Right cardiac atrium (tissue), 5 donors: ENCODE measurements around the gene NCAPH2. TPM values are rescaled to one million over a fixed set of nuclear protein-coding genes. Genes with fewer than 3 reads are reported as not detected.

Experiments
- ATAC-seq, 2 donors: fragments of 200-7000 bp; cut with Tn5 transposase; one replicate each; pipeline versions ENCODE4 v1.8.0 to v1.9.1; 2020; ENCODE audit warnings: moderate library complexity in 2 of 2, mild to moderate bottlenecking in 1 of 2
- DNase-seq, 3 donors: peaks; one replicate each; pipeline ENCODE4 v3.0.0-alpha.2; 2020
- H3K27ac ChIP-seq: one replicate; pipeline ENCODE4 v1.5.1; 2013; ENCODE audit warnings: mild to moderate bottlenecking, low read length, control low read depth, moderate library complexity
- H3K27me3 ChIP-seq: one replicate; pipeline ENCODE4 v1.6.1; 2013; ENCODE audit not compliant: control insufficient read depth, insufficient read depth
- H3K4me1 ChIP-seq: one replicate; pipeline ENCODE4 v1.6.1; 2013; ENCODE audit warnings: low read length; ENCODE audit not compliant: control insufficient read depth, insufficient read depth
- H3K4me3 ChIP-seq: one replicate; pipeline ENCODE4 v1.5.1; 2013; ENCODE audit warnings: low read length, control low read depth
- H3K9me3 ChIP-seq: one replicate; pipeline ENCODE4 v1.6.1; 2013; ENCODE audit warnings: low read length; ENCODE audit not compliant: control insufficient read depth
- WGBS: extraction: QIAGEN DNeasy Blood & Tissue Kit; methylation state at CpG from one replicate; pipeline ENCODE4 v1.1.7; 2013; 5-methylcytosine and 5-hydroxymethylcytosine counted together
- intact Hi-C, 4 donors: fragments of 100-400 bp; cut with DNase I; formaldehyde crosslinking; loops; one replicate each; pipeline versions ENCODE4 v1.11.0 to v1.14.0; 2022 to 2023
- polyA plus RNA-seq: library from polyadenylated mRNA; stranded (reverse); fragments of 200-250 nt; gene quantifications from one replicate; pipeline ENCODE4 v1.2.3, GENCODE V29; 2013
- total RNA-seq, 4 donors: library from RNA; stranded (reverse); fragmentation: NEBNext Ultra II Directional; extraction: Animal tissue kit (Norgen Biotek cat#: 25700); gene quantifications; one replicate each; pipeline ENCODE4 v1.2.1, GENCODE V29; 2021
- donor health status: healthy with polysubstance abuse.
- donor health status: DM: no; HTN: yes; CAD: no.
- donor health status: DM: no; HTN: no; CAD: no.
- donor health status: DM: no; HTN: yes; CAD: no; lungs with severe emphysema.
- donor health status: DM: yes; HTN: yes; CAD: no.

The NCAPH2 gene
- total and polyA plus RNA-seq, 5 donors: 23.3 to 35.0 (median 28.9) TPM

GRCh38 chr22:50561401-50562358 is 53.7 kb downstream of the NCAPH2 start:
- no peak overlapping the region for H3K27ac ChIP-seq
- H3K27me3 ChIP-seq: no peaks in the 10 kb centered on the region
- ATAC-seq (no peak), DNase-seq (peak in 1 of 3 donors; percentile 74)
- H3K4me1 ChIP-seq: peaks cover 3% of the 10 kb centered on the region
- no peak overlapping the region for H3K4me3 ChIP-seq
- H3K9me3 ChIP-seq: no peaks in the 10 kb centered on the region
- intact Hi-C loops: no loop called here
- 77% methylated on average over 31 of the region's 34 CpGs for WGBS

- Histone ChIP-seq H3K27ac (peak within 1 kb of the TSS; percentile 91), H3K27me3 (no peaks in the 10 kb centered on the region), H3K9me3 (no peaks in the 10 kb centered on the region), H3K4me3 (peak within 1 kb of the TSS; percentile 74), H3K4me1 (peaks cover 3% of the 10 kb centered on the region)
- peak; percentile 95 to 97 for ATAC-seq
- intact Hi-C loops: no loop called here
- WGBS: 7% methylated on average over 60 of the region's 61 CpGs
- DNase-seq: peak; percentile 97 to 99 (median 99)
These were observed 54.7 kb downstream of the NCAPH2 start, which contains the start of gene SYCE3 for GRCh38 chr22:50562523-50563412. Gene SYCE3, minus strand, starts transcription at chr22:50562919. Its CDS starts 6,514 bp downstream, at chr22:50556405.

GRCh38 chr22:50563413-50564160 is 55.6 kb downstream of the NCAPH2 start:
- DNase-seq: peak in 1 of 3 donors; percentile 67
- peak in 1 of 2 donors; percentile 25 for ATAC-seq
- Histone ChIP-seq H3K27ac (peak overlapping the region; percentile 91), H3K9me3 (no peaks in the 10 kb centered on the region), H3K27me3 (no peaks in the 10 kb centered on the region), H3K4me3 (peak overlapping the region; percentile 74), H3K4me1 (peaks cover 3% of the 10 kb centered on the region)
- WGBS: 26% methylated on average over 17 of the region's 17 CpGs
- intact Hi-C loops: no loop called here

DNA sequence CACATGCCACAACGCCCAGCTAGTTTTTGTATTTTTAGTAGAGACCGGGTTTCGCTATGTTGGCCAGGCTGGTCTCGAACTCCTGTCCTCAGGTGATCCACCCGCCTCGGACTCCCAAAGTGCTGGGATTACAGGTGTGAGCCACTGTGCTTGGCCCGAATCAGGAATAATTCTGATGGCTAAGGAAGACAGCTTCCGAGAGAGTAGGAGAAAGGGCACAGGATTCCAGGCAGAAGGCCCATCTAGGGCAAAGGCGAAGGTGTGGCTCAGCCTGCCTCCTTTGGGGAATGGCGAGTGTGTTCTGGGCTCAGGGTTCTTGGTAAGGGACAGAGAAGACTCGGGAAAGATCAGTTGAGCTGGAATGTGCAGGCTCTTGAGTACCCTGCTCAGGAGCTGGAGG is 56.3 kb downstream of the NCAPH2 start:
- intact Hi-C loops: no loop called here
- no peak for ATAC-seq
- Histone ChIP-seq H3K4me3 (no peak overlapping the region), H3K9me3 (no peaks in the 10 kb centered on the region), H3K27ac (peak overlapping the region; percentile 42), H3K4me1 (peaks cover 3% of the 10 kb centered on the region), H3K27me3 (no peaks in the 10 kb centered on the region)
- 90% methylated on average over 11 of the region's 11 CpGs for WGBS
- DNase-seq: peak in 1 of 3 donors; percentile 18

DNA sequence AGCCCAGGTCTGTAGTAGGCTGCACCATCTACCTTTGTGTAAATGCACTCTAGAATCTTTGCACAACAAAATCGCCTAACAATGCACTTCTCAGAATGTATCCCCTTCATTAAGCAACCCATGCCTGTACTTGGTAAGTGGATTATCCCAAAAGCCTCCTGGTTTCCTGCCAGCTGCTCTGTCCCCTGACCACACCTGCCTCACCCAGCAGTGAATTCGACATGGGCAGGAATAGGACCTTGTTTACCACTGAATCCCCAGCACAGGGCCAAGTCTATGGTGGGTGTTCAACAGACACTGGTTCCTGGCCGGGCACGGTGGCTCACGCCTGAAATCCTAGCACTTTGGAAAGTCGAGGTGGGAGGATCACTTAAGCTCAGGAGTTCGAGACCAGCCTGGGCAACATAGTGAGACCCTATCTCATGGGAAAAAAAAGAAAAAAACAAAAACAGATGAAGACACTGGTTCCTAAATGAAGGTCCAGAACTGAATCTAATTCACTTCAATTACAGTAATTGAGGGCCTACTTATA is 59.8 kb downstream of the NCAPH2 start:
- intact Hi-C loops: no loop called here
- 92% methylated on average over 7 of the region's 7 CpGs for WGBS
- H3K4me3 ChIP-seq: no peak overlapping the region
- no peak overlapping the region for H3K27ac ChIP-seq
- H3K9me3 ChIP-seq: no peaks in the 10 kb centered on the region
- no peaks in the 10 kb centered on the region for H3K27me3 ChIP-seq
- ATAC-seq (no peak), DNase-seq (no peak)
- H3K4me1 ChIP-seq: peaks cover 3% of the 10 kb centered on the region

- WGBS: 77% methylated on average over 7 of the region's 7 CpGs
- Histone ChIP-seq H3K9me3 (no peaks in the 10 kb centered on the region), H3K27me3 (no peaks in the 10 kb centered on the region), H3K4me3 (no peak overlapping the region), H3K27ac (no peak overlapping the region), H3K4me1 (peaks cover under 1% of the 10 kb centered on the region)
- ATAC-seq (no peak), DNase-seq (peak in 2 of 3 donors; percentile 14 to 49)
- intact Hi-C loops: no loop called here
These were observed 60.6 kb downstream of the NCAPH2 start for GRCh38 chr22:50568626-50569025.

- Histone ChIP-seq H3K27me3 (no peaks in the 10 kb centered on the region), H3K4me1 (no peaks in the 10 kb centered on the region), H3K4me3 (no peak overlapping the region), H3K9me3 (no peaks in the 10 kb centered on the region), H3K27ac (no peak overlapping the region)
- DNase-seq (peak in 2 of 3 donors; percentile 25 to 55), ATAC-seq (no peak)
- WGBS: 82% methylated on average over 8 of the region's 8 CpGs
- intact Hi-C loops: no loop called here
These were observed 61.0 kb downstream of the NCAPH2 start for GRCh38 chr22:50569041-50569459.

DNA sequence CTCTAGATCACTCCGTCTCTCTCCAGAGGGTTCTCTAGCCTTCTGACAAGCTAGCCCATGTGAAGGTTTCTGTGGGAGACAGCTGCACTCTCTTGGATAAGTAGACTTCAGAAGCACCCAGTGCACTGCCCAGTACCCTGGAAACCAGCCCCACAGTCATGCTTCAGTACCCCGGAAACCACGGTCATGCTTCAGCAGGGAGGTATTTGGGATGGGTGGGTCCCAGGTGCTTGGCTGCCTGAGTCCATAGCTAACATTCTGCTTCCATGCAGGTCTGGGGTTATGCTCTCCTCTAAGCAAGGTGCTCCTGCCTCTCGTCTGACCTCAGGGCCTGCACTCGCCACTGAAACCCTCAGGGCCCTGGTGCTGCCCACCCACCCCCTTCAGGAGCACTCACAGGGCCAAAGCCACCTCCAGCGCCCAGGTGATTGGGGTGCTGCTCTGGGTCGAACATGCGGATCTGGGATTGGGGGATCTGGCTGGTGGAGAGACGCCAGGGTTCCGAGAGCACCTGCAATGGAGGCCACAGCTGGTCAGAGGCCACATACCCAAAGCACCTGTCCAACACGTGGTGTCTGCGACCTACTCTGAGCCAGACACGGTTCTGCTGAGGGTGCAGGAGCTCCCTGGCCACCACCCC is 62.0 kb downstream of the NCAPH2 start:
- Histone ChIP-seq H3K9me3 (no peaks in the 10 kb centered on the region), H3K4me1 (no peaks in the 10 kb centered on the region), H3K4me3 (no peak overlapping the region), H3K27ac (no peak overlapping the region), H3K27me3 (no peaks in the 10 kb centered on the region)
- 91% methylated on average over 13 of the region's 13 CpGs for WGBS
- intact Hi-C loops: no loop called here
- DNase-seq (peak in 2 of 3 donors; percentile 31 to 39), ATAC-seq (peak in 1 of 2 donors; percentile 4)

GRCh38 chr22:50570861-50571260 is 62.8 kb downstream of the NCAPH2 start:
- Histone ChIP-seq H3K4me3 (no peak overlapping the region), H3K27ac (no peak overlapping the region), H3K9me3 (no peaks in the 10 kb centered on the region), H3K4me1 (no peaks in the 10 kb centered on the region), H3K27me3 (no peaks in the 10 kb centered on the region)
- intact Hi-C loops: no loop called here
- DNase-seq: peak in 2 of 3 donors; percentile 31 to 40
- no peak for ATAC-seq
- 94% methylated on average over 12 of the region's 12 CpGs for WGBS
